ENCODE data around the gene KDR.

Gene KDR

GRCh38 chr4:55032788-55033187 lies 92.6 kb downstream of the KDR start:
- Histone ChIP-seq H3F3A (ENCODE audit: insufficient read depth, low read length) (no peaks in the 10 kb centered on the region), H3K9me2 (replicated peaks; ENCODE audit: insufficient read depth, low read length) (no peaks in the 10 kb centered on the region), H3K9me3 (replicated peaks; ENCODE audit: insufficient read depth, low read length) (no peaks in the 10 kb centered on the region), H3K27ac (ENCODE audit: low read length) (no peak overlapping the region), H3K27me3 (replicated peaks; ENCODE audit: insufficient read depth, low read length) (no peaks in the 10 kb centered on the region), H3K4me2 (ENCODE audit: low read depth, low read length) (no peak overlapping the region), H2AFZ (ENCODE audit: low read length) (no peak overlapping the region), H3K4me3 (ENCODE audit: low read length) (no peak overlapping the region), H3K36me3 (replicated peaks; ENCODE audit: insufficient read depth, low read length) (no peaks in the 10 kb centered on the region), H3K79me2 (ENCODE audit: low read length) (no peaks in the 10 kb centered on the region), H4K20me1 (ENCODE audit: insufficient read depth, low read length) (no peaks in the 10 kb centered on the region), H3K9ac (ENCODE audit: low read length) (no peak overlapping the region), H3K4me1 (ENCODE audit: low read length) (no peaks in the 10 kb centered on the region)
- TF ChIP-seq CTCF (IDR thresholded peaks at IDR 0.05; ENCODE audit: low read length) (no peak), EZH2 (optimal IDR thresholded peaks at IDR 0.05; ENCODE audit: low read depth, low read length) (no peak), EZH2phosphoT487 (IDR thresholded peaks at IDR 0.05; ENCODE audit: low read length) (no peak)
- DNase-seq, result no peak

- H3K79me2 ChIP-seq (ENCODE audit: low read length), result no peaks in the 10 kb centered on the region
- H3K9me2 ChIP-seq (replicated peaks; ENCODE audit: insufficient read depth, low read length), result no peaks in the 10 kb centered on the region
- H3K4me1 ChIP-seq (ENCODE audit: low read length), result no peaks in the 10 kb centered on the region
- no peak for DNase-seq
- no peak for TF ChIP-seq CTCF (IDR thresholded peaks at IDR 0.05; ENCODE audit: low read length)
- TF ChIP-seq EZH2phosphoT487 (IDR thresholded peaks at IDR 0.05; ENCODE audit: low read length), result no peak
- H3K4me2 ChIP-seq (ENCODE audit: low read depth, low read length), result no peak overlapping the region
- H3K9me3 ChIP-seq (replicated peaks; ENCODE audit: insufficient read depth, low read length), result no peaks in the 10 kb centered on the region
- no peak overlapping the region for H3K9ac ChIP-seq (ENCODE audit: low read length)
- no peak overlapping the region for H3K27ac ChIP-seq (ENCODE audit: low read length)
- no peaks in the 10 kb centered on the region for H3K36me3 ChIP-seq (replicated peaks; ENCODE audit: insufficient read depth, low read length)
- H2AFZ ChIP-seq (ENCODE audit: low read length), result no peak overlapping the region
- H3K4me3 ChIP-seq (ENCODE audit: low read length), result no peak overlapping the region
- no peaks in the 10 kb centered on the region for H4K20me1 ChIP-seq (ENCODE audit: insufficient read depth, low read length)
- H3K27me3 ChIP-seq (replicated peaks; ENCODE audit: insufficient read depth, low read length), result no peaks in the 10 kb centered on the region
- no peaks in the 10 kb centered on the region for H3F3A ChIP-seq (ENCODE audit: insufficient read depth, low read length)
Measured at GRCh38 chr4:55032179-55032578, 93.2 kb downstream of the KDR start.

GRCh38 chr4:55031158-55031557 lies 94.2 kb downstream of the KDR start:
- Histone ChIP-seq H3K27ac (ENCODE audit: low read length) (no peak overlapping the region), H3K4me2 (ENCODE audit: low read depth, low read length) (no peak overlapping the region), H3K79me2 (ENCODE audit: low read length) (no peaks in the 10 kb centered on the region), H3K4me1 (ENCODE audit: low read length) (no peaks in the 10 kb centered on the region), H4K20me1 (ENCODE audit: insufficient read depth, low read length) (no peaks in the 10 kb centered on the region), H3K27me3 (replicated peaks; ENCODE audit: insufficient read depth, low read length) (no peaks in the 10 kb centered on the region), H3K9me3 (replicated peaks; ENCODE audit: insufficient read depth, low read length) (no peaks in the 10 kb centered on the region), H3K9ac (ENCODE audit: low read length) (no peak overlapping the region), H3K4me3 (ENCODE audit: low read length) (no peak overlapping the region), H3F3A (ENCODE audit: insufficient read depth, low read length) (no peaks in the 10 kb centered on the region), H2AFZ (ENCODE audit: low read length) (no peak overlapping the region), H3K36me3 (replicated peaks; ENCODE audit: insufficient read depth, low read length) (no peaks in the 10 kb centered on the region), H3K9me2 (replicated peaks; ENCODE audit: insufficient read depth, low read length) (no peaks in the 10 kb centered on the region)
- TF ChIP-seq CTCF (IDR thresholded peaks at IDR 0.05; ENCODE audit: low read length) (no peak), EZH2phosphoT487 (IDR thresholded peaks at IDR 0.05; ENCODE audit: low read length) (no peak), EZH2 (optimal IDR thresholded peaks at IDR 0.05; ENCODE audit: low read depth, low read length) (no peak)
- no peak for DNase-seq

All from MM.1S (cell line).